Effector memory CD8-positive, alpha-beta T cell (primary cell): ENCODE results near the gene CCL26.
"Not testable (repeated sequence)": the region's sequence is repeated elsewhere in the genome, so short reads cannot be mapped to it uniquely, and the experiment has no call there.

Source experiments
- ATAC-seq: fragments of 150-1000 bp; cut with Tn5 transposase; replicated peaks from 2 replicates; pipeline ENCODE4 v1.10.0; 2021; ENCODE audit warnings: mild to moderate bottlenecking, moderate library complexity
- DNase-seq, 3 experiments: peaks; one replicate each; pipeline ENCODE4 v3.0.0; 2021
- H3K27ac Mint-ChIP-seq, 2 donors: one replicate each; pipeline ENCODE4 v1.8.0; 2022; ENCODE audit warnings: mild to moderate bottlenecking in 2 of 2, mixed read lengths in 2 of 2, moderate library complexity in 2 of 2
- H3K27me3 Mint-ChIP-seq, 2 donors: one replicate each; pipeline ENCODE4 v1.8.0; 2022; ENCODE audit warnings: mixed read lengths in 2 of 2
- H3K36me3 Mint-ChIP-seq: one replicate; pipeline ENCODE4 v1.8.0; 2022; ENCODE audit warnings: mild to moderate bottlenecking, moderate library complexity, mixed read lengths; ENCODE audit not compliant: insufficient read depth
- H3K4me1 Mint-ChIP-seq, 2 donors: one replicate each; pipeline ENCODE4 v1.8.0; 2022; ENCODE audit warnings: low read depth in 2 of 2, mixed read lengths in 2 of 2
- H3K4me3 Mint-ChIP-seq, 2 donors: one replicate each; pipeline ENCODE4 v1.8.0; 2022; ENCODE audit warnings: mild to moderate bottlenecking in 2 of 2, mixed read lengths in 2 of 2, moderate library complexity in 2 of 2
- H3K9me3 Mint-ChIP-seq, 2 donors: one replicate each; pipeline ENCODE4 v1.8.0; 2022; ENCODE audit warnings: mixed read lengths in 2 of 2

CCL26 gene

DNA sequence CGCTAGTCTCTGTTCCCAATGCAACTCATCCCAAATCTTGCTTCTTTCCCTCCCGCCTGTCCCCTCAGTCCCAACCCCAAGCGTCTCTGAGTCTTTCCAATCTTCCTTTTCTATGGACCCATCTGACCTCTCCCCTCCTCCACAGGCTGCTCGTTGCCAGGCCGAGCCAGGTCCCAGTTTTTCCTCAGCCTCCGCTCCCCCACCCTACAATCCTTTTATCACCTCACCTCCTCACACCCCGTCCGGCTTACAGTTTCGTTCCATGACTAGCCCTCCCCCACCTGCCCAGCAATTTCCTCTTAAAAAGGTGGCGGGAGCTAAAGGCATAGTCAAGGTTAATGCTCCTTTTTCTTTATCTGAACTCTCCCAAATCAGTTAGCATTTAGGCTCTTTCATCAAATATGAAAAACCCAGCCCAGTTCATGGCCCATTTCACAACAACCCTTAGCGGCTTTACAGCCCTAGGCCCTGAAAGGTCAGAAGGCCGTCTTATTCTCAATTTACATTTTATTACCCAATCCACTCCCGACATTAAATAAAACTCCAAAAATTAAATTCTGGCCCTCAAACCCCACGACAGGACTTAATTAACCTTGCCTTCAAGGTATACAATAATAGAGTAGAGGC, 8.7 kb upstream of the CCL26 start:
- not testable (repeated sequence) for ATAC-seq, H3K27ac Mint-ChIP-seq, H3K9me3 Mint-ChIP-seq, DNase-seq, H3K36me3 Mint-ChIP-seq, H3K4me3 Mint-ChIP-seq
- peaks cover 6 to 15% of the 10 kb centered on the region in 2 donors for H3K4me1 Mint-ChIP-seq
- H3K27me3 Mint-ChIP-seq = peaks cover 14 to 36% of the 10 kb centered on the region in 2 donors

DNA sequence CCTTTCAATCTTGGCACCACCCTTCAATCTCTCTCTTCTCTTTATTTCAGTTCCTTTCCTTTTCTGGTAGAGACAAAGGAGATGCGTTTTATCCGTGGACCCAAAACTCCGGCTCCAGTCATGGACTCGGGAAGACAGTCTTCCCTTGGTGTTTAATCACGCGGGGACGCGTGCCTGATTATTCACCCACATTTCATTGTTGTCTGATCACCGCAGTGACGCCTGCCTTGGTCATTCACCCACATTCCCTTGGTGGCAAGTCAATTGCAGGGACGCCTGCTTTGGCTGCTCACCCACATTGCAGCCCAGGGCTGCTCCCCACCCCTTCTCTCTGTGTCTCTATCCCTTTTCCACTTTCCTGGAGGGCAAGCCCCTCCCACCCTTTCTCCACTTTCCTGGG, 7.5 kb upstream of the CCL26 start:
- H3K4me3 Mint-ChIP-seq, DNase-seq, H3K27ac Mint-ChIP-seq, H3K36me3 Mint-ChIP-seq, ATAC-seq, H3K9me3 Mint-ChIP-seq: not testable (repeated sequence)
- peaks cover 9 to 17% of the 10 kb centered on the region in 2 donors for H3K4me1 Mint-ChIP-seq
- peaks cover 14 to 36% of the 10 kb centered on the region in 2 donors for H3K27me3 Mint-ChIP-seq

DNA sequence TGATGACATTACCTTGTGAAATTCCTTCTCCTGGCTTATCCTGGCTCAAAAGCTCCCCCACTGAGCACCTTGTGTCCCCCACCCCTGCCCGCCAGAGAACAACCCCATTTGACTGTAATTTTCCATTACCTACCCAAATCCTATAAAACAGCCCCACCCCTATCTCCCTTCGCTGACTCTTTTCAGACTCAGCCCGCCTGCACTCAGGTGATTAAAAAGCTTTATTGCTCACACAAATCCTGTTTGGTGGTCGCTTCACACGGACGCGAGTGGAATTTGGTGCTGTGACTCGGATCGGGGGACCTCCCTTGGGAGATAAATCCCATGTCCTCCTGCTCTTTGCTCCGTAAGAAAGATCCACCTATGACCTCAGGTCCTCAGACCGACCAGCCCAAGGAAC, 7.0 kb upstream of the CCL26 start:
- not testable (repeated sequence) for H3K36me3 Mint-ChIP-seq, ATAC-seq, DNase-seq, H3K4me3 Mint-ChIP-seq, H3K27ac Mint-ChIP-seq, H3K9me3 Mint-ChIP-seq
- Mint-ChIP-seq H3K4me1 (peaks cover 9 to 17% of the 10 kb centered on the region in 2 donors), H3K27me3 (peaks cover 14 to 36% of the 10 kb centered on the region in 2 donors)

- DNase-seq (peak; percentile 5 to 53 (median 10)), ATAC-seq (peak; percentile 91)
- peaks cover 0 to 19% of the 10 kb centered on the region in 2 donors for H3K27me3 Mint-ChIP-seq
- H3K9me3 Mint-ChIP-seq = no peaks in the 10 kb centered on the region
- peaks cover 9 to 17% of the 10 kb centered on the region in 2 donors for H3K4me1 Mint-ChIP-seq
- peak overlapping the region; percentile 26 to 55 for H3K27ac Mint-ChIP-seq
- peaks cover 3% of the 10 kb centered on the region for H3K36me3 Mint-ChIP-seq
- peak overlapping the region in 1 of 2 donors; percentile 40 for H3K4me3 Mint-ChIP-seq
These were observed 4.4 kb upstream of the CCL26 start for GRCh38 chr7:75776295-75776971.

- H3K27me3 Mint-ChIP-seq, H3K9me3 Mint-ChIP-seq, H3K4me3 Mint-ChIP-seq, ATAC-seq, H3K36me3 Mint-ChIP-seq, DNase-seq, H3K27ac Mint-ChIP-seq: not testable (repeated sequence)
- H3K4me1 Mint-ChIP-seq = peaks cover 7 to 17% of the 10 kb centered on the region in 2 donors
These were observed 1.9 kb upstream of the CCL26 start for GRCh38 chr7:75773958-75774357.

DNA sequence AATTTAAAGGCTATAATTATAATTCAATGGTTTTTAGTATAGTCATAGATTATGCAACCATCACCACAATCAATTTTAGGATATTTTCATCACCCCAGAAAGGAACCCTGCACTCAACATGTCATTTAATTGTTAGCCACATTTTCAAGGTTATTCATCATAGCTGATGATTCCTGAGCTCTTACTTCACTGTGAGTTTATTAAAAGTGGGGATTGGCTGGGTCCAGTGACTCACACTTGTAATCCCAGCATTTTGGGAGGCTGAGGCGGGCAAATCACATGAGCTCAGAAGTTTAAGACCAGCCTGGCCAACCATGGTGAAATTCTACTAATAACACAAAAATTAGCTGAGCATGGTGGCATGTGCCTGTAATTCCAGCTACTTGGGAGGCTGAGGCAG, 787 bp downstream of the CCL26 start:
- Mint-ChIP-seq H3K9me3 (no peaks in the 10 kb centered on the region), H3K36me3 (no peaks in the 10 kb centered on the region), H3K27ac (peak overlapping the region in 1 of 2 donors; percentile 17), H3K27me3 (no peaks in the 10 kb centered on the region), H3K4me1 (peaks cover 3 to 6% of the 10 kb centered on the region in 2 donors), H3K4me3 (no peak overlapping the region)
- ATAC-seq = no peak
- DNase-seq = no peak

- peak in 1 of 3 experiments; percentile 22 for DNase-seq
- Mint-ChIP-seq H3K27ac (no peak overlapping the region), H3K9me3 (no peaks in the 10 kb centered on the region), H3K27me3 (no peaks in the 10 kb centered on the region), H3K4me1 (peaks cover 4% of the 10 kb centered on the region in 2 donors), H3K36me3 (no peaks in the 10 kb centered on the region), H3K4me3 (no peak overlapping the region)
- peak; percentile 96 for ATAC-seq
These were observed 9.6 kb downstream of the CCL26 start for GRCh38 chr7:75762350-75762917.

- not testable (repeated sequence) for H3K9me3 Mint-ChIP-seq, H3K36me3 Mint-ChIP-seq, DNase-seq, H3K27me3 Mint-ChIP-seq, ATAC-seq, H3K27ac Mint-ChIP-seq, H3K4me3 Mint-ChIP-seq, H3K4me1 Mint-ChIP-seq
These were observed 10.2 kb downstream of the CCL26 start for GRCh38 chr7:75761801-75762200.

DNA sequence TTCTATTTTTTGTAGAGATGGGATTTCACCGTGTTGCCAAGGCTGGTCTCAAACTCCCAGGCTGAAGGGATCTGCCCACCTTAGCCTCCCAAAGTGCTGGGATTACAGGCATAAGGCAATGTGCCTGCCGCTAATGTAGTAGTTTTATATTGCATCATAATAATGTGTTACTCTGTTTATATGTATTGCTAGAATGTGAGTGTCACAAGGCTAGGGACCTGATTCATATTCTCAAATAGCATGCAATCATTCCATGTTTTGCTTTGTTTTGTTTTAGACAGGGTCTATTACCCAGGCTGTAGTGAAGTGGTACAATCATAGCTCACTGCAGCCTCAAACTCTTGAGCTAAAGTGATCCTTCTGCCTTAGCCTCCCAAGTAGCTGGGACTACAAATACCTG, 13.5 kb downstream of the CCL26 start:
- no peak for ATAC-seq
- Mint-ChIP-seq H3K36me3 (no peaks in the 10 kb centered on the region), H3K27ac (no peak overlapping the region), H3K4me3 (no peak overlapping the region), H3K4me1 (peaks cover 4 to 8% of the 10 kb centered on the region in 2 donors), H3K9me3 (no peaks in the 10 kb centered on the region), H3K27me3 (no peaks in the 10 kb centered on the region)
- no peak for DNase-seq

DNA sequence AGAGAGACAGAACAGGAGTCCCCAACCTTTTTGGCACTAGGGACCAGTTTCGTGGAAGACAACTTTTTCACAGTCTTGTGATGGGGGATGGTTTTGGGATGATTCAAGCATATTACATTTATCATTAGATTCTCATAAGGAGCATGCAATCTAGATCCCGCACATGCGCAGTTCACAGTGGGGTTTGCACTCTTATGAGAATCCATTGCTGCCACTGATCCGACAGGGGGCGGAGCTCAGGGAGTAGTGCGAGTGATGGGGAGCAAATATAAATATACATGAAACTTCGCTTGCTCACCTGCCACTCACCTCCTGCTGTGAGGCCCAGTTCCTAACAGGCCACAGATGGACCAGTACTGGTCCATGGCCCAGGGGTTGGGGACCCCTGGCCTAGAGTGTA, 14.2 kb downstream of the CCL26 start:
- Mint-ChIP-seq H3K27me3 (no peaks in the 10 kb centered on the region), H3K4me1 (peaks cover 4 to 8% of the 10 kb centered on the region in 2 donors), H3K27ac (no peak overlapping the region), H3K4me3 (no peak overlapping the region), H3K36me3 (no peaks in the 10 kb centered on the region), H3K9me3 (no peaks in the 10 kb centered on the region)
- DNase-seq (no peak), ATAC-seq (no peak)

- ATAC-seq (no peak), DNase-seq (no peak)
- no peaks in the 10 kb centered on the region for H3K9me3 Mint-ChIP-seq
- H3K27me3 Mint-ChIP-seq = no peaks in the 10 kb centered on the region
- no peaks in the 10 kb centered on the region for H3K36me3 Mint-ChIP-seq
- no peak overlapping the region for H3K27ac Mint-ChIP-seq
- peaks cover under 1 to 5% of the 10 kb centered on the region in 2 donors for H3K4me1 Mint-ChIP-seq
- H3K4me3 Mint-ChIP-seq = no peak overlapping the region
These were observed 14.9 kb downstream of the CCL26 start for GRCh38 chr7:75756991-75757676.

GRCh38 chr7:75756206-75756990, 15.6 kb downstream of the CCL26 start:
- H3K4me3 Mint-ChIP-seq = no peak overlapping the region
- H3K27ac Mint-ChIP-seq = no peak overlapping the region
- peaks cover 0 to 4% of the 10 kb centered on the region in 2 donors for H3K4me1 Mint-ChIP-seq
- DNase-seq (no peak), ATAC-seq (no peak)
- no peaks in the 10 kb centered on the region for H3K36me3 Mint-ChIP-seq
- H3K27me3 Mint-ChIP-seq = no peaks in the 10 kb centered on the region
- no peaks in the 10 kb centered on the region for H3K9me3 Mint-ChIP-seq

- H3K27me3 Mint-ChIP-seq = no peaks in the 10 kb centered on the region
- H3K9me3 Mint-ChIP-seq = no peaks in the 10 kb centered on the region
- H3K4me3 Mint-ChIP-seq = no peak overlapping the region
- DNase-seq (no peak), ATAC-seq (no peak)
- peaks cover 7% of the 10 kb centered on the region for H3K36me3 Mint-ChIP-seq
- peaks cover 12 to 13% of the 10 kb centered on the region in 2 donors for H3K4me1 Mint-ChIP-seq
- H3K27ac Mint-ChIP-seq = peak overlapping the region in 1 of 2 donors; percentile 49
These were observed 28.6 kb downstream of the CCL26 start for GRCh38 chr7:75743455-75743859.
